Adrenal gland (tissue), 5 donors: ENCODE measurements around the gene NFKB2.

Experiments
- CTCF ChIP-seq, 6 experiments: fragments of 450-650 bp in 4 of 6; fragments of 200-600 bp in 2 of 6; sonication (generic) in 1 of 6; IDR thresholded peaks; 1 replicate in 5 of 6; 2 replicates in 1 of 6; pipeline versions ENCODE4 v1.5.1 to v1.8.0; 2016 to 2021; ENCODE audit warnings: antibody characterized with exemption in 6 of 6, mild to moderate bottlenecking in 2 of 6, moderate library complexity in 1 of 6
- POLR2A ChIP-seq, 2 donors: fragments of 450-650 bp; IDR thresholded peaks; one replicate each; pipeline ENCODE4 v1.6.1; 2017; ENCODE audit warnings: antibody characterized with exemption in 2 of 2, mild to moderate bottlenecking in 2 of 2, moderate library complexity in 1 of 2
- donor health status: DM: no; HTN: no; CAD: no.

- TF ChIP-seq CTCF (IDR thresholded peaks at IDR 0.05) (no peak), POLR2A (IDR thresholded peaks at IDR 0.05) (no peak)
Measured at GRCh38 chr10:102436312-102436711, 40.8 kb downstream of the NFKB2 start.
